ENCODE results near the gene RERE. TPM values are rescaled to one million over a fixed set of nuclear protein-coding genes. Genes with fewer than 3 reads are reported as not detected.

RERE gene
- total RNA-seq, 2 donors from 2014 or later = 96.0 to 105 TPM

DNA sequence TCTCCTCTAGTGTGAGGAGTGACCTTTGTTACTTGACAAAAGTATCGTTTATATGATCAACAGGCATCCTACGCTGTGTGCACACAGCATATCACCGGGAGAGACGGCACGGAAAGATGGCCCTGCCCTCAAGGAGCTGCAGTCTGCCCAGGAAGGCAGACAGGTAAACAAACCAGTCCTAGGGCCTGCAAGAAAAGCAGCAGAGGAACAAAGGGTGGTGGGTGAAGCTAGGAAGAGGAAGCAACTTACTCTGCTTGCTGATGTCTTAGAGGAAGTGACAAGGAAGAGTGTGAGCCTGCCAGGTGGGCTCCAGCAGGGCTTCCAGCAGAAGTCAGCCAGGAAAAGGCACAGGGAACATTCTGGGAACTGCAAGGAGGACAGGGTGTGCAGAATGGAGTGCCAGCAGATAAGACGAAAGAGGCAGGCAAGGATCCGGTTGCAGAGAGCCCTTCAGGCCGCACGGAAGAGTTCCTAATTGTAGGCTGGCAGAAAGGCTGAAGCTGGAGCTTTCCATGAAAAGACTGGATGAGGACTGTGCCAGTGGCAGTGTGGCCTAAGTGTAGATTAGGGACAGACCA lies 392.8 kb downstream of the RERE start:
- Histone ChIP-seq H3K4me3 (peak overlapping the region; percentile 70), H3K27ac (peak overlapping the region; percentile 99), H3K36me3 (no peaks in the 10 kb centered on the region), H3K27me3 (no peaks in the 10 kb centered on the region), H3K9me3 (no peaks in the 10 kb centered on the region), H3K9ac (ENCODE audit: low read depth in 2 of 2, low read length in 2 of 2) (peak overlapping the region in 1 of 2 donors; percentile 65), H3K4me1 (peaks cover 6% of the 10 kb centered on the region)
- intact Hi-C loops (cut with DNase I) = no loop called here
- peak; percentile 84 for DNase-seq
- TF ChIP-seq CTCF (IDR thresholded peaks at IDR 0.05) = no peak

DNA sequence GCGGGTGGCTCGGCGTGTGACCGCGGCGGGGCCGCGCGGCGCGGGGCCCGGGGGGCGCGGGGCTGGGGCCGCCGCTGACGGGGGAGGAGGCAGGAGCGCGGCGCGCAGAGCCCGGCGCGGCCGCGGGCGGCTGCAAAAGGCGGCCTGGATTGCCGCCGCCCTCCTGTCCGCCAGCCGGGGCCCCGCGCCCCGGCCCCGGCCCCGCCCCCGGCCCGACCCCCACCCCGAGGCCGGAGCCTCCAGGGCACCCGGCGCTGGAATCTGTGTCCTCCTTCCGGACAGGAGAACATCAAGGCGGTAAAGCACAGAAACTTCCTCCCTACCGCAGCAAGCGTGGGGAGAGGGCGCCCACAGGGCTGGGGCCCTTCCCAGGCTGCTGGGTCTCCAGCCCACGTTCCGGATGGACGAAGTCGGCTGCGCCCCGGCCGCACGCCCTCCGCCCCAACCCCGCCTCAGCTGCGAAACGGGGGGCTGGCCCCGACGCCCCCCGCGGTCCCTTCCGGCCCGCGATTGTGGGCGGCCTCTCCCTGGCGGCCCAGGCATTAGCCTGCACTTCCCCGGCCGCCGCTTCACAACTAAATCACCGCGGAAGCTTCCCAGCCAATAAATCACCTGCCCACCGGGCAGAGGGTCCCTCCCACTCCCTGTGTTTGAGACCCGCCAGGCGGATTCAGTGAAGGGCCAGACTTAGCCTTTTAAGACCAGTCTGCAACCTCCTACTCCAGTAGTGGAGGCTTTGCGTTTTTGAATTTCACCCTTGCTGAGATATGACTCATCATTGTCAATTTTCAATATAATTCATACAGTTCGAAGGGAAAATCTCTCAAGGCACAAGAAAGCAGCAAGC lies 393.5 kb downstream of the RERE start:
- H3K9ac ChIP-seq (ENCODE audit: low read depth in 2 of 2, low read length in 2 of 2) = peak overlapping the region; percentile 65 to 91
- H3K36me3 ChIP-seq = no peaks in the 10 kb centered on the region
- peaks cover 10% of the 10 kb centered on the region for H3K4me1 ChIP-seq
- peak overlapping the region; percentile 99 for H3K27ac ChIP-seq
- no peaks in the 10 kb centered on the region for H3K27me3 ChIP-seq
- intact Hi-C loops (cut with DNase I) = no loop called here
- TF ChIP-seq CTCF (IDR thresholded peaks at IDR 0.05) = no peak
- DNase-seq = peak; percentile 60
- no peaks in the 10 kb centered on the region for H3K9me3 ChIP-seq
- peak overlapping the region; percentile 70 for H3K4me3 ChIP-seq

DNA sequence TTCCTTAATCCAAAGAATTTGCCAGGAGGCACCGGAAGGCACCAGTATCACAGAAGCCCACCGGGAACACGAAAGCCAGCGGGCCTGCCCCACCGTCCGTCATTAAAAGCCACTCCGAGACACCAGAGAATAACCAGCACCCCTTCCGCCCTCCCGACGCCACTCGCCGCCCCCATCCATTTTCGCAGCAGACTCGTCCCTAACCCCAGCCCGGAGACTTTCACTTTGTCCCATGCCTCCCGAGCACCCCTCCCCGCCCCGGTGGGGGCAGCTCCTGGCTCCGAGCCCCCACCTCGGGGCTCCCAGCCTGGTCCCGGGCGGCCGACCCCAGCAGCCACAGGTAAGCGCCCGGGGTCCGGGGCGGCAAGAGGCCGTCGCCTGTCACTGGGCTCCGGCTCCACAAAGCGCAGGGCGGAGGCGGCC lies 394.2 kb downstream of the RERE start:
- peak overlapping the region; percentile 91 to 93 for H3K9ac ChIP-seq (ENCODE audit: low read depth in 2 of 2, low read length in 2 of 2)
- H3K36me3 ChIP-seq = no peaks in the 10 kb centered on the region
- TF ChIP-seq CTCF (IDR thresholded peaks at IDR 0.05) = no peak
- no peak for DNase-seq
- H3K4me1 ChIP-seq = peaks cover 11% of the 10 kb centered on the region
- intact Hi-C loops (cut with DNase I) = no loop called here
- H3K9me3 ChIP-seq = no peaks in the 10 kb centered on the region
- no peaks in the 10 kb centered on the region for H3K27me3 ChIP-seq
- H3K27ac ChIP-seq = peak overlapping the region; percentile 95
- H3K4me3 ChIP-seq = peak overlapping the region; percentile 70

GRCh38 chr1:8422510-8423268 lies 394.8 kb downstream of the RERE start:
- peak overlapping the region; percentile 95 for H3K27ac ChIP-seq
- TF ChIP-seq CTCF (IDR thresholded peaks at IDR 0.05) = no peak
- DNase-seq = no peak
- H3K4me3 ChIP-seq = peak overlapping the region; percentile 70
- H3K9me3 ChIP-seq = no peaks in the 10 kb centered on the region
- H3K27me3 ChIP-seq = no peaks in the 10 kb centered on the region
- H3K9ac ChIP-seq (ENCODE audit: low read depth in 2 of 2, low read length in 2 of 2) = peak overlapping the region; percentile 91 to 93
- intact Hi-C loops (cut with DNase I) = no loop called here
- no peaks in the 10 kb centered on the region for H3K36me3 ChIP-seq
- peaks cover 15% of the 10 kb centered on the region for H3K4me1 ChIP-seq

GRCh38 chr1:8421721-8422120 lies 395.7 kb downstream of the RERE start:
- TF ChIP-seq CTCF (IDR thresholded peaks at IDR 0.05) = no peak
- DNase-seq = peak; percentile 56
- H3K27me3 ChIP-seq = no peaks in the 10 kb centered on the region
- H3K27ac ChIP-seq = peak overlapping the region; percentile 95
- H3K9ac ChIP-seq (ENCODE audit: low read depth in 2 of 2, low read length in 2 of 2) = peak overlapping the region; percentile 91 to 93
- no peaks in the 10 kb centered on the region for H3K36me3 ChIP-seq
- H3K9me3 ChIP-seq = no peaks in the 10 kb centered on the region
- peak overlapping the region; percentile 70 for H3K4me3 ChIP-seq
- H3K4me1 ChIP-seq = peaks cover 20% of the 10 kb centered on the region
- intact Hi-C loops (cut with DNase I) = no loop called here
